NOMO-1 (cell line): ENCODE data around the gene GGPS1.
"Not testable (repeated sequence)": the region's sequence is repeated elsewhere in the genome, so short reads cannot be mapped to it uniquely, and the experiment has no call there.

ENCODE experiments used
- DNase-seq, 2 experiments: peaks; one replicate each; lab custom pipeline; 2025; ENCODE audit not compliant: unreplicated experiment in 2 of 2; lab: John Stamatoyannopoulos, UW

GGPS1 gene

DNA sequence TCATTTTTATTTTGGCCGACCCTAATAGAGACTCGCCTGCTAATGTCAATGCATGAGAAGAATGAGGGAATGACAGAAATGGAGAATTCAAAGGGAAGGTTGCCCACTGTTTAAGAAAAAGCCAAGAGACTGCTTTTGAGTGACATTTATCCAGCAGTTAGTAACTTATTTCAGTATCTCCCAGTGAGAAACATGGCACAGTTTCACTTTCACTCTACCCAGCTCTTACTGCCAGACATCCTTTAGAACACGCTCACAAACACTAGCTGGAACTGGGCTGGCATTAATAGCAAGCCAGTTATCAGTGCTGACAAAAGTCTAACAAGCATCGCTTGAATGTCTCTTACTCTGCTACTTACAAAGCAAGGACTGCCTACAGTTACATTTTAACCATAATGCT lies 8.5 kb downstream of the GGPS1 start:
- no peak for DNase-seq

DNA sequence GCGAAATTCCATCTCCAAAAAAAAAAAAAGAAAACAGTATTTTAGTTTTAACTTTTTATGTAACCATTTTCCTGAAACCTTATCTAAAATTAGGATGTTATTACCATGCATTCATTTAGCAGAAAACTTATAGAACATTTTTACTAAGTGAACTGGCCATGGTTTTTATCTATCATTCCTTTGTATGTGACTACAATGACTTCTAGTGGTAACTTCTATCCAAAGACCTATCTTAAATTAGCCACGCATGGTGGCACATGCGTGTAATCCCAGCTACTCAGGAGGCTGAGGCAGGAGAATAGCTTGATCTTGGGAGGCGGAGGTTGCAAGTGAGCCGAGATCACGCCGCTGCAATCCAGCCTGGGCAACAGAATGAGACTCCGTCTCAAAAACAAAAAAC lies 11.4 kb downstream of the GGPS1 start:
- DNase-seq = no peak

DNA sequence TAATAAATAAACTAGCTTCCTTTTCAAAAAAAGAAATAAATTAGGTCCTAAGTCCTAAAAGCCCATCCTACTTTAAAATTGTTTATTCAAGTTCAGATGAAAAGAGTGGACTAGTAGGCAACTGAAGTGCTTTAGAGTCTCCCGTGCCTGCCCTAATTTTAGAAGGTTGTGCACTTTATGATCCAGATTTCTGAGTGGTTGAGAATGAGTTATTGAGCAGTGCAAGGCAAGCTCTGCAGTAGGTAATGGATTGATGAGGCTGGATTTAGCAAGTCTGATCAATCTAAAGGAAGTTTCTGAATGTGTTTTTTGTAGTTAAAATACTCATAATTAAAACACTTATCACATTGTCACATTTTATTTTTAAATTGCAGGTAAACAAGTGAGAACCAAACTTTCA lies 13.0 kb downstream of the GGPS1 start:
- no peak for DNase-seq

GRCh38 chr1:235342039-235342438 lies 13.7 kb downstream of the GGPS1 start:
- DNase-seq = no peak

DNA sequence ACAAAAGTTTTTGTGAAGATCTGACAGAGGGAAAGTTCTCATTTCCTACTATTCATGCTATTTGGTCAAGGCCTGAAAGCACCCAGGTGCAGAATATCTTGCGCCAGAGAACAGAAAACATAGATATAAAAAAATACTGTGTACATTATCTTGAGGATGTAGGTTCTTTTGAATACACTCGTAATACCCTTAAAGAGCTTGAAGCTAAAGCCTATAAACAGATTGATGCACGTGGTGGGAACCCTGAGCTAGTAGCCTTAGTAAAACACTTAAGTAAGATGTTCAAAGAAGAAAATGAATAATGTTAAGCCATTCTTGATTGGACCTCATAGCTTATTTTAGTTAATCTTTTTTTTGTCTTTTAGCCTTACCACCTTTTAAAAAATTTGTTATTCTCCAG lies 14.1 kb downstream of the GGPS1 start:
- no peak for DNase-seq

DNA sequence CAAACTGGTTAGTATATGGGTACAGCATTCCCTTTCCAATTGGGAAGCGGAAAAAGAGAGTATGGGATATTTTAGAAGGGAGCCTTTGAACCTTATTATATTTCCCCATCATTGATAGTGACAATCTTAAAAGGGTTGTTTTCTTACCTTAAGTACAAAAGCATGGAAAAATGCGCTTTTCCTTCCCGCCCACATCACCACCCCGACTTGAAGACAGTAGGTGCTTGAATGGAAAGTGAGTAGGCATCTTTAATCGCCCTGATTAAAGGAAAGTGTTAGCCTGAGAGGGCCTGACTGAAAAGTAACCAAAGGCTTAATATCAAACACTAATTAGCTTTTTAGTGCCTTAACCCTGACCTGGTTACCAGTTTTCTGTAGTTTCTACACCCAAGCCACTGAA lies 15.4 kb downstream of the GGPS1 start:
- DNase-seq = no peak

GRCh38 chr1:235351441-235351840 lies 23.1 kb downstream of the GGPS1 start:
- no peak for DNase-seq

- no peak for DNase-seq
These were observed 23.5 kb downstream of the GGPS1 start for GRCh38 chr1:235351898-235352297.

- no peak for DNase-seq
These were observed 29.4 kb downstream of the GGPS1 start for GRCh38 chr1:235357485-235358373.

DNA sequence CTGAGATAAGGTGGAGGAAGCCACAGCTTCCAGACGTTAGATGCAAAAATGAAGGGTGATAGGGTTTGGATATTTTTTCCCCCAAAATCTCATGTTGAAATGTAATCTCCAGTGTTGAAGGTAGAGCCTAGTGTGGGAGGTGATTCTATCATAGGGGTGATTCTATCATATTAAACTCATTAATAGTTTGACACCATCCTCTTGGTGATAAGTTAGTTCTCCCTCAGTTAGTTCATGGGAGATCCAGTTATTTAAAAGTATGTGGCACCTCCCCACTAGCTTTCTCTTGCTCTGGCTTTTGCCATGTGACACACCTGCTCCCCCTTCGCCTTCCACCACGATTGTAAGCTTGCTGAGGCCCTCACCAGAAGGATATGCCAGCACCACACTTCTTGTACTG lies 30.5 kb downstream of the GGPS1 start:
- no peak for DNase-seq

GRCh38 chr1:235364189-235364588 lies 35.8 kb downstream of the GGPS1 start:
- not testable (repeated sequence) for DNase-seq

DNA sequence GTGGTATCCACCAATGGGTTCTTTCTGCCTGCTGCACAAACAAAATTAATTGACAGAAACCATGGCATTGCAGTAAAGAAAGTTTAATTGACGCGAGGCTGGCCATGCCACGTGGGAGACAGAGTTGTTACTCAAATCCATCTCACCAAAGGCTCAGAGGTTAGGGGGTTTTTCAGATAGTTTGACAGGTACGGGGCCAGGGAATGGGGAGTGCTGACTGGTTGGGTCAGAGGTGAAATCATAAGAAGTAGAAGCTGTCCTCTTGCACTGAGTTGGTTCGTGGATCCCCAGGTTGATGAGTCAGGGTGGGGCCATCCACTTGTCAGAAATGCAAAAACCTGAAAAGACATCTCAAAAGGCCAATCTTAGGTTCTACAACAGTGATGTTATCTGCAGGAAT lies 37.9 kb downstream of the GGPS1 start:
- DNase-seq = no peak

GRCh38 chr1:235367000-235367908 lies 38.9 kb downstream of the GGPS1 start, which contains the start of gene TBCE:
TSS of gene TBCE (plus strand) at chr1:235367427. CDS start at chr1:235380050, 12,623 bp downstream.
- peak; percentile 95 to 98 for DNase-seq

GRCh38 chr1:235368428-235368827 lies 40.1 kb downstream of the GGPS1 start:
- DNase-seq = no peak

GRCh38 chr1:235369802-235370201 lies 41.4 kb downstream of the GGPS1 start:
- DNase-seq = no peak

GRCh38 chr1:235375919-235376605 lies 47.7 kb downstream of the GGPS1 start:
- DNase-seq = no peak

- not testable (repeated sequence) for DNase-seq
These were observed 49.9 kb downstream of the GGPS1 start for GRCh38 chr1:235378134-235378735.

DNA sequence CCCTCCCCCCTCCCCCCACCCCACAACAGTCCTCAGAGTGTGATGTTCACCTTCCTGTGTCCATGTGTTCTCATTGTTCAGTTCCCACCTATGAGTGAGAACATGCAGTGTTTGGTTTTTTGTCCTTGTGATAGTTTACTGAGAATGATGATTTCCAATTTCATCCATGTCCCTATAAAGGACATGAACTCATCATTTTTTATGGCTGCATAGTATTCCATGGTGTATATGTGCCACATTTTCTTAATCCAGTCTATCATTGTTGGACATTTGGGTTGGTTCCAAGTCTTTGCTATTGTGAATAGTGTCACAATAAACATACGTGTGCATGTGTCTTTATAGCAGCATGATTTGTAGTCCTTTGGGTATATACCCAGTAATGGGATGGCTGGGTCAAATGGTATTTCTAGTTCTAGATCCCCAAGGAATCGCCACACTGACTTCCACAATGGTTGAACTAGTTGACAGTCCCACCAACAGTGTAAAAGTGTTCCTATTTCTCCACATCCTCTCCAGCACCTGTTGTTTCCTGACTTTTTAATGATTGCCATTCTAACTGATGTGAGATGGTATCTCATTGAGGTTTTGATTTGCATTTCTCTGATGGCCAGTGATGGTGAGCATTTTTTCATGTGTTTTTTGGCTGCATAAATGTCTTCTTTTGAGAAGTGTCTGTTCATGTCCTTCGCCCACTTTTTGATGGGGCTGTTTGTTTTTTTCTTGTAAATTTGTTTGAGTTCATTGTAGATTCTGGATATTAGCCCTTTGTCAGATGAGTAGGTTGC lies 53.8 kb downstream of the GGPS1 start:
- DNase-seq = not testable (repeated sequence)

- not testable (repeated sequence) for DNase-seq
These were observed 57.3 kb downstream of the GGPS1 start for GRCh38 chr1:235385633-235386032.

DNA sequence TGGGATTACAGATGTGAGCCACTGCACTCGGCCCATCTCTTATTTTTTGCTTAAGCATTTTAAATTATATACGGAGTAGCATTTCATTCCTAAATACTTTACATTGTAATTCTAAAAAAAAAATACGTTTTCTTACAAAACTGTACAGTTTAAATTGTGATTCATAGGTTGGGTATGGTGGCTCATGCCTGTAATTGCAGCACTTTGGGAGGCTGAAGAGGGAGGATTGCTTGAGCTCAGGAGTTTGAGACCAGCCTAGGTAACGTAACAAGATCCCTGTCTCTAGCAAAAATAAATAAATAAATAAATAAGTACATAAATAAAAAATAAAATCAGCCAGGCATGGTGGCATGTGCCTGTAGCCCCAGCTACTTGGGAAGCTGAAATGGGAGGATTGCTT lies 63.5 kb downstream of the GGPS1 start:
- DNase-seq = no peak
